HG02870 (cell line): ENCODE data around the gene GRIN1.

ENCODE experiments used
- ATAC-seq: cut with Tn5 transposase; IDR thresholded peaks from one replicate; pipeline ENCODE4 v1.9.1; 2021; ENCODE audit warnings: mild to moderate bottlenecking, moderate library complexity; ENCODE audit not compliant: unreplicated experiment

The GRIN1 gene

DNA sequence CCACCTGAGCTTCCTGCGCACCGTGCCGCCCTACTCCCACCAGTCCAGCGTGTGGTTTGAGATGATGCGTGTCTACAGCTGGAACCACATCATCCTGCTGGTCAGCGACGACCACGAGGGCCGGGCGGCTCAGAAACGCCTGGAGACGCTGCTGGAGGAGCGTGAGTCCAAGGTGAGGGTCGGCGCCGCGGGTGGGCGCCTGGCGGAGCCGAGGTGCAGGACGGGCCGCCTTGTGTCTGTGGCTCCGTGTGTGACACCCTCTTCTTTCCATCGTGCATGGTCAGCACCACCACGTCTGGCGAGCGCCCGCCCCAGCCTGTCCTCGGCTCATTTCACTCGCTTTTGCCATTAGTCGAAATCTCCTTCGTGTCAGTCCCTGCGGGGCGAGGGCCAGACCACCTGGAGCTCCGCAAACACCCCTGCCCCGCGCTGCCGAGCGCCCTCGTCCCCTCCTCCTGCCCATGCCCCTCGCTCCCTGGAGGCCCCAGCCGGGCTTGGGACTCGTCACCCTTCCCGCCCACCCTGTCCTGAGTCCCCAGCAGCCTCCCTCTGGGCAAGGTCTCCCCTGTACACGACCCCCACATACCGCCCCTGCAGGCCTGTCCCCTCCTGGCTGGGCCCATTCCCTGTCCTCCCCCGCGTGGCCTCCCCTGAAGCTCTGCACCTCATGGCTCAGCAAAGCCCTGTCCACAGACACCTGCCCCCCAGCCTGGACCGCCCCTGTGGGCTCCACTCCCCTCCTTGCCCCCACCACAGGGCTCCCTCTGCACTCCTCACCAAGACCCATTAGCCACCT is 7.0 kb downstream of the GRIN1 start:
- no peak for ATAC-seq

DNA sequence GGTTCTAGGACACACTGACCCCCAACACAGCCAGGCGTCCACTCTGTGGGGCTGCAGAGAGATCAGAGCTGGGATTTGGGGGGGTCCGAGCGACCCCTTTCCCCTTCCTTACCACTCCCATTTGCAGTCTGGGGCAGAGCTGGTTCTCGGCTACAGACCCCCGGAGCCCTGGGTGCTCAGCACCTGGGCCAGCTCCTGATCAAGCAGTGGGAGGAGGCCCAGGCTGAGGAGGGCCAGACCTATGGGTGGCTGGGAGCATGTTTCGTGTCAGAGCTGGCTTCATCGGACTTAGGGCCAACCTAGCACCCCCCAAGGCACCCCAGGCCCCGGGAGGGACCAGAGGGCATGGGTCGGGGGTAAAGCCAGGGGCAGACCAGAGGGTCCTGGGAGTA is 7.6 kb downstream of the GRIN1 start:
- ATAC-seq = no peak

DNA sequence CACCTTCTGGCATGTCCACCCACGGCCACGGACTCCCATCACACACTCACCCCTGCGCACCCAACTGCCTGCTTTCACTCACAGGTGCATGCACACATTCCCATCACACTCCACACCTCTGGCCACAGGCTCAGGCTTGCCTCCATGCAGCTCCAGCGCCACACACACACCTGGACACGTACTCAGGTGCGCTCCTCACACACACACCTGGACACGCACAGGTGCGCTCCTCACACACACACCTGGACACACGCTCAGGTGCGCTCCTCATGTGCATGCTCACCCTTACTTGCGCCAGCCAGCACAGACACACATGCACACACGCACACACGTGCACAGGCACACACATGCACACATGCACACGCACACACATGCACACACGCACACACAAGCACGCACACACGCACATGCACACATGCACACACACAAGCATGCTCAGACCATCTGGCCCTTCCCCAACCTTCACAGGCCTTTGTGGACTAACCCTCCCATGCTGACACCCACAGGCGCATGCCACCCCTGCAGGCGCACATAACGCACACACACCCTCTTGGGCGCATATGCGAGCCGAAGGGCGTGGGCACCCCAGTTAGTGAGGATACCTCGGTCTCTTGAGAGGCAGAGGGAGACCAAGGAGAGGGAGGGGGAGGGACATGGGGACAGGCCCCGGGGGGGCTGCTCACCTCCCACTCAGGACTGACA is 8.3 kb downstream of the GRIN1 start:
- no peak for ATAC-seq

DNA sequence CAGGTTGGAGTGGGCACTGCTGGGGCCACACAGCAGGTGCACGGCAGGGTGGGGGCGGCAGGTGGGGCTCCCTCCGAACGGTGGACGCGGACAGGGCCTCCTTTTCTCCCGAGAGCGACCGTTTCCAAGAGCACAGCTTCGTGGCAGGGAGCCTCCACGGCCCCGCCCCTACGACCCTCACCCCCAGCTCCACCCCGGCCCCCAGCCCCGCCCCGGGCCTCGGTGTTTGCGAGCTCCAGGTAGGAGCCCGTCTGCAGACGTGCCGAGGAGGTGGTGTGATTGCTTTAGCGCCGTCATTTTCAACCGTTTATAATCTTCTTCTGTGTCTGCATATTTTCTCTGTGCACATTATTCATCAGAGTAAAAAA is 8.8 kb downstream of the GRIN1 start:
- no peak for ATAC-seq

DNA sequence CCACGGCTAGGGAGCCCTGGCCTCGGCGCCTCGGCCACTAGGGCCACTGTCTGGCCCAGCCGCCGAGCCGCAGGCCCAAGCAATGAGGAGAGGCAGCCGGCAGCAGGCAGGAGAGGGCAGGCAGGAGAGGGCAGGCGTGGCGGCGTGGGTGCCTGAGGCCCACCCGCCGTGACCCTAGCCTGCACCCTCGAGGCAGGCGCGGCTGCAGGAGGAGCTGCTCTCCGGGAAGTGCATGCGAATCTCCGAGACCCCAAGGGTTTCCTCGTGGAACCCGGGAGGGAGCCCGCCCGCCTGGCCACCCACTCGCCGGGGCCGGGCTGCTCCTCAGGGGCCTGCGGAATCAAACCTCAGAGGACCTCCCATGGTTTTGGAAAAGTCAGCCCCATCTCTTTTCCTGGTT is 9.3 kb downstream of the GRIN1 start:
- ATAC-seq = no peak

DNA sequence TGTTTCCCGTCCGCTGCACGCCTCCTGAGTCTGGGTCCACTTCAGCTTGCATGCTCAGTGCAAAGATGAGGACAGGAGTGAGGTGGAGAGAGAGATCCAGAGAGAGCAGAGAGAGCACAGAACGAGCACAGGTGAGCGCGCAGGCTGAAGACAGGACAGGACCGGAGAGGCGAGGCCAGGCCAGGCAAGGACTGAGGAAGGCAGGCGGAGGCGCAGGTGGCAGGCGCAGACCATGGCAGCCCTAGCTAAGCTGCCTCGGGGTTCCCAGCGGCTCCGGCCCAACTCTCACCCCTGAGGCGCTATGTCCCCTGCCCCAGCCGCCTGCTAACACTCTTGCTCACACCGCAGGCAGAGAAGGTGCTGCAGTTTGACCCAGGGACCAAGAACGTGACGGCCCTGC is 9.7 kb downstream of the GRIN1 start:
- ATAC-seq = no peak

DNA sequence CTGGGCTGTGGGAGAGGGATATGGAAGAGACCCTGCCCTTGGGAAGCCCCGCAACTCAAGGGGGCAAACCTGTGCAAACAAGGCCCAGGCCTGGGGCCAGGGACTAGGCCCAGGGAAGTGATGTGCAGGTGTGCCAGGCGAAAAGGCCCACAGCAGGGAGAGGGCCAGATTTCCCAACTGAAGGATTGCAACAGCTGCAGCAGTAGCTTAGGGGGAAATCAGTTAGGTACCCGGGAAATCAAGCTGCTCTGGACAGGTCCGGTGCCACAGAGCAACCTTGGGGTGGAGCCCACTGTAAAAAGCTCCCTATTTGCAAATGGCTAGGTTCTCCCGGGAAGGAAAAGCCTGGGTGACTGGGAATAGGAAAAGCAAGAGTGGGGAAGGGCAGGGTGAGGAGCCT is 10.4 kb downstream of the GRIN1 start:
- no peak for ATAC-seq

DNA sequence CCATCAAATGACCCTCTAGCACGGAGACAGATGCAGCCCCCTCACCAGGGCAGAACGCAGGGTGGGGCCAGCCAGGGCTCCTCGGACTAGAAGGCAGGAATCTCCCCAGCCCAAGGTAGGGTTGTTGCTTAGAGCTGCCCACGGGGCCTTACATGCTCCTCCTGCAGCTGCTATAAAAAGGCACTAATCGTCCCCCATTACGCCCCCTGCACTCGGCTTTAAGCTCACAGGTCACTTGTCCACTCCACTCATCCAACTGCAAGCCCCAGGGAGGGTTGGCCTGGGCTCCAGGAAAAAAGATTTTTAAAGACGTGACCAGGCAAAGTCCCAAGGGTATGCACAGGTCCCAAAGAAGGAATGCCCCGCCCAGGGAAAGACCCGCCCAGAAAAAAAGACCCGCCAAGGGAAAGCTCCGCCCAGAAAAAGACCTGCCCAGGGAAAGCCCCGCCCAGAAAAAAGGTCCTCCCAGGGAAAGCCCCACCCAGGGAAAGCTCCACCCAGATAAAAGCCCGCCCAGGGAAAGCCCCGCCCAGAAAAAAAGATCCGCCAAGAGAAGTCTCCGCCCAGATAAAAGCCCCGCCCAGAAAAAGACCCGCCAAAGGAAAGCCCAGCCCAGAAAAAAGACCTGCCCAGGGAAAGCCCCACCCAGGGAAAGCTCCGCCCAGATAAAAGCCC is 11.1 kb downstream of the GRIN1 start:
- peak; percentile 2 for ATAC-seq

DNA sequence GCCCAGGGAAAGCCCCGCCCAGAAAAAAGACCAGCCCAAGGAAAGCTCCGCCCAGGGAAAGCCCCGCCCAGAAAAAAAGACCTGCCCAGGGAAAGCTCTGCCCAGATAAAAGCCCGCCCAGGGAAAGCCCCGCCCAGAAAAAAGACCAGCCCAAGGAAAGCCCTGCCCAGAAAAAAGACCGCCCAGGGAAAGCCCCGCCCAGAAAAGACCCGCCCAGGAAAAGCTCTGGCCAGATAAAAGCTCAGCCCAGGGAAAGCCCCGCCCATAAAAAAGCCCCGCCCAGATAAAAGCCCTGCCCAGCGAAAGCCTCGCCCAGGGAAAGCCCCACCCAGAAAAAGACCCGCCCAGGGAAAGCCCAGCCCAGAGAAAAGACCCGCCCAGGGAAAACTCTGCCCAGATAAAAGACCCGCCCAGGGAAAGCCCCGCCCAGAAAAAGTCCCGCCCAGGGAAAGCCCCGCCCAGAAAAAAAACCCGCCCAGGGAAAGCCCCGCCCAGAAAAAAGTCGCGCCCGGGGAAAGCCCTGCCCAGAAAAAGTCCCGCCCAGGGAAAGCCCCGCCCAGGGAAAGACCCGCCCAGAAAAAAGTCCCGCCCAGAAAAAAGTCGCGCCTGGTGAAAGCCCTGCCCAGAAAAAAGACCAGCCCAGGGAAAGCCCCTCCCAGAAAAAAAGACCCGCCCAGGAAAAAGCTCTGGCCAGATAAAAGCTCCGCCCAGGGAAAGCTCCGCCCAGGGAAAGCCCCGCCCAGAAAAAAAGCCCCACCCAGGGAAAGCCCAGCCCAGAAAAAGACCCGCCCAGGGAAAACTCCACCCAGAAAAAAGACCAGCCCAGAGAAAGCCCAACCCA is 11.9 kb downstream of the GRIN1 start:
- peak; percentile 40 for ATAC-seq

DNA sequence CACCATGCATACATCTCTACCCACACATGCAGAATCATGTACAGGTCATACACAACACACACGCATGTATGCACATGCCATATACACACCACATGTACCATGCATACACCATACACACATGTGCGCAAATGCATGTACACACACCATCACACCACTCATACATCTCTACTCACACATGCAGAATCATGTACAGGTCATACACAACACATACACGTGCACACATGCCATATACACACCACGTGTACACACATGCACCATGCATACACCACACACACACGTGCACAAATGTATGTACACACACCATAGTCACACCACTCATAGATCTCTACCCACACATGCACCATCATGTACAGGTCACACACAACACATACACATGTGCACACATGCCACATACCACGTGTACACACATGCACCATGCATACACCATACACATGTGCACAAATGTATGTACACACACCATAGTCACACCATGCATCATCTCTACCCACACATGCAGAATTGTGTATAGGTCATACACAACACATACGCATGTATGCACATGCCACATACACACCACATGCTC is 14.0 kb downstream of the GRIN1 start:
- no peak for ATAC-seq

DNA sequence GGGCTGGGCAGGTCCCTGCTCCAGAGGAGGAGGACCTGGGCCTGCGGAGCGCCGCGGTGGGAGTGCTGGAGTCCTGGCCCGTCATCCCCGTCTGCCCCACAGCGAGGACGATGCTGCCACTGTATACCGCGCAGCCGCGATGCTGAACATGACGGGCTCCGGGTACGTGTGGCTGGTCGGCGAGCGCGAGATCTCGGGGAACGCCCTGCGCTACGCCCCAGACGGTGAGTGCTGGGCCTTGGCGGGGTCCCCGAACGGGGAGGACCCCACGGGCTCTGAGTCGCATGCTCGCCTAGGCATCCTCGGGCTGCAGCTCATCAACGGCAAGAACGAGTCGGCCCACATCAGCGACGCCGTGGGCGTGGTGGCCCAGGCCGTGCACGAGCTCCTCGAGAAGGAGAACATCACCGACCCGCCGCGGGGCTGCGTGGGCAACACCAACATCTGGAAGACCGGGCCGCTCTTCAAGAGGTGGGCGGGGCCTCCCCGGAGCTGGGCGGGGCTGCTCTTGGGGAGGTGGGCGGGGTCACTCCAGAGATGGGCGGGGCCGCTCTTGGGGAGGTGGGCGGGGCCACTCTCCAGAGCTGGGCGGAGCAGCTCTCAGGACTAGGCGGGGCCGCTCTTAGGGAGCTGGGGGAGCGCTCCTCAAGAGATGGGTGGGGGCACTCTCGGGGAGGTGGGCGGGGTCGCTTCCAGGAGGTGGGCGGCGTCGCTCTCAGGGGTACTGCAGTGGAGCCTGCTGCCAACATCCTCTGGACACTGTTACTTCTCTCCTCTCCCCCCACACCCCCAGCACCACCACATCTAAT is 17.8 kb downstream of the GRIN1 start:
- no peak for ATAC-seq

DNA sequence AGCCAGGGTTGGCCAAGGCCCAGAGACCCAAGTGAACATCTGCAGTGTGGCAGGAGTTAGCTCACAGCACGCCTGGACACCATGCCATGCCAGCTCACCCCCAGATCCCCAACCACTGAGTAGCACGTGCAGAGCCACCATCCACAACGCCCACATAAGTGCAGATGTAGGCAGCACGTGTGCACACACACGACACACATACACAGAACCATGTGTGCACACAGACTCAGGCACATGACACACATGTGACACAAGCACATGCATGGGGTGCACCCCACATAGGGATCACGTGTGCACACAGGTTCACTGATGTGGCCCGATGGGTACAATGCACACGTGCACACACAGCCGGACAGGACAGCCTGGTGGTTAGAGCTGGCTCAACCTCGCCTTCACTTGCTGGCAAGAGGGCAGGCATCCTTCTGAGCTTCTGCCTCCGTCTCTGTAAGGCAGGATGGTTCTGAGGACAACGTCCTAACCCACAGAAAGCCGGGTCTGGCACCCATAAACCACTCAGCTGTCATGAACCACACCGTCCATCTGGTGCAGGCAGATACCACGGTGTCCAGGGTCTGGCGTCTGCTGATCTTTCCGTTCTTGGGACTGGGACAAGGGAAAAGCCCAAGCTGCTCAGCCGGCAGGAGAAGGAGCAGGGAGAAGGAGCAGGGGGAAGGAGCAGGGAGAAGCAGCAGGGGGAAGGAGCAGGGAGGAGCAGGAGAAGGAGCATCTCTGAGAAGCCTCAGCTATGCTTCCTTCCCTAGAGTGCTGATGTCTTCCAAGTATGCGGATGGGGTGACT is 18.9 kb downstream of the GRIN1 start:
- no peak for ATAC-seq

DNA sequence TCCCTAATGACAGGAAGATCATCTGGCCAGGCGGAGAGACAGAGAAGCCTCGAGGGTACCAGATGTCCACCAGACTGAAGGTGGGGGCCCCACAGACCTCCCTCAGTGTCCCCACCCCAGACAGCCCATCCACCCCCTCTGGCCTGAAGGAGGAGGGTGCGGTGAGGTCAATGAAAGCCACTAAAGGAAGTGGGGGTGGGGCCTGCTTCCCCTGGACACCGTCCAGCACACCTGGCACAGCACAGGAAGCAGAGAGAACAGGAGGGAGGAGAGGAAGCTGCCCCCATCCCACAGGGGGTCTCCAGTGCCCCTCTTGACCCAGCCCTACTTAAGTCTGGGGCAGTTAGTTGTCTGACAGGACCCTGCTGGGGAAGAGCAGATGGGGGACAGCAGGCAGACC is 19.7 kb downstream of the GRIN1 start:
- no peak for ATAC-seq

DNA sequence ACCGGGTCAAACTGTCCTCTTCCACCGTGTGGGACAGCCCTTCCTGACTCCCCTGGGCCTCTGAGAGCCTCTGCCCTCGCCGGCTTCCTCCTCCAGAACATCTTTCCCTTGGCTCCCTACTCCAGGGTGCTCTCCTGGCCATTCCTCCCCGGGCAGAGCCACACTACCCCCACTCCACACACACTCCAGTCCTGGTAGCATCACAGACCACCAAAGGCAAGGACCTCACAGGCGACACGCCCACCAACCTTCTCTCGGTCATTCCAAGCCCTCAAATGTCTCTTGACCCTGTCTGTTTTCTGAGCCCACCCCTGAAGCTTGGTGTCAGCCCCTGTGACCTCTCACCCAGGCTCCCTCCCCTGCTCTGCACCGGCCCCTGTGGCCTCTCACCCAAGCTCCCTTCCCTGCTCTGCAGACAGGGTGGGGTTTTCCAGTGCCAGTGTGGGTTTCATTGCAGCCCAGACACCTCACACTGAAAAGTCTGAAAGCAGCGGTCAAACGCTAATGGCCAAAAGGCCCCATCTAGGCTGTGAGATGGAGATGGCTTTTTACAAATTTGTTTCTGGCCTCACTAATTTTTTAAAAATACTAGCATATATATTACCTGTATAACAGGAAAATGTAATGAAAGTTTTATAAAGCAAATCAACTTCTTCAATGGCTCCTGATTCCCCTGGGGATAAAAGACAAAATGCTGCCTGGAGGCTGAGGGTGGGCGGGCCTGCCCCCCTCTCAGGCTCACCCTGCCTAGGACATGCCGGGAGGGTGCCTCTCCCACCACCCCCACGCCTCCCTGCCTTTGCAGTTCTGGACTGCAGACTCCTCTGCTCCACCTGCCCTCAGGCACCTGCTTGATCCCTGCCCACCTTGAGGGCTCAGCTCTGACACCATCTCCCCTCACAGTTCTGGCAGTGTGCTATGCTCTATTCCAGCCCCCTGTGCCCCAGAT is 20.4 kb downstream of the GRIN1 start:
- ATAC-seq = no peak

DNA sequence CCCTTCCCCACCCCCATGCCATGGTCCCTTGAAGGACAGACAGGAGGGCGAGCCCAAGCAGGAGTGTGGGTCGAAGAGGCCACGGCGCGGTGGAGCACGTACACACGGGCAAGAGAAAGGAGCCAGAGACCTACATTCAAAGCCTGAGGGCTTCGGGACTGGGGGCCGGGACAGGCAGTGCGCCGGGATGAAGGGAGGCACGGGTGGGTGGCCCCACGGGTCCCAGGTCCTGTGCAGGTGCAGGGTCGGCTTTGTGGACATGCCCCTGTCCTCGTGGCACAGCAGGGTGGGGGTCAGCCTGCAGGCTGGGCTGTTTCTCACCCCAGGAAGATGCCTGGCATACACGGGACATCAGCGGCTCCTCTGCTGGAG is 21.1 kb downstream of the GRIN1 start:
- no peak for ATAC-seq

DNA sequence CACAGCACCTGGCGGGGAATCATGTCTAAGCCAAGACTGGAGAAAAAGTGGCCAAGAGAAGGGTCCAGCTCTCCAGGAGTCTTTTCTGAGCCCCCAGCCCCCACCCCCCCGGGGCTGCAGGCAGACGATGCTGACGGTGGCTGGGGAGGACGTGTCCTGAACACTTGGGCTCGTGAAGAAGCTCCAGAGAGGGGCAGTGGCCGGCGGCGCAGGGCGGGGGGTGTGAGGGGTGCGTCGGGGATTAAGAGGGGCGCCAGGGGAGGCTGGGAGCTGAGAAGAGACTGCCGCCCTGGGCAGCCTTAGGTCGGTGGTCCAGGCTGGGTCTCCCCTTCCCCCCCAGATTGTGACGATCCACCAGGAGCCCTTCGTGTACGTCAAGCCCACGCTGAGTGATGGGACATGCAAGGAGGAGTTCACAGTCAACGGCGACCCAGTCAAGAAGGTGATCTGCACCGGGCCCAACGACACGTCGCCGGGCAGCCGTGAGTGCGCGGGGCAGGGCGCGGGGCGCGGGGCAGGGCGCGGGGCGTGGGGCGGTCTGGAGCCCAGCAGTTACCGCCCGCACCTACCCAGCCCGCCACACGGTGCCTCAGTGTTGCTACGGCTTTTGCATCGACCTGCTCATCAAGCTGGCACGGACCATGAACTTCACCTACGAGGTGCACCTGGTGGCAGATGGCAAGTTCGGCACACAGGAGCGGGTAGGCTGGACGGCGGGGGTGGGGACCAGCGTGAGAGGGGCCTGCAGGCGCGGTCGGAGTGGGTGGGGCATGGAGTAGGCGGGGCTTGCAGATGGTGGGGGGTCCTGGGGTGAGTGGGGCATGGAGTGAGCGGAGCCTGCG is 22.0 kb downstream of the GRIN1 start:
- ATAC-seq = no peak
